ENCODE data around the gene KLF6.
A peak's percentile ranks its signal among the peaks of the same experiment; 100 is the strongest.

Gene KLF6

DNA sequence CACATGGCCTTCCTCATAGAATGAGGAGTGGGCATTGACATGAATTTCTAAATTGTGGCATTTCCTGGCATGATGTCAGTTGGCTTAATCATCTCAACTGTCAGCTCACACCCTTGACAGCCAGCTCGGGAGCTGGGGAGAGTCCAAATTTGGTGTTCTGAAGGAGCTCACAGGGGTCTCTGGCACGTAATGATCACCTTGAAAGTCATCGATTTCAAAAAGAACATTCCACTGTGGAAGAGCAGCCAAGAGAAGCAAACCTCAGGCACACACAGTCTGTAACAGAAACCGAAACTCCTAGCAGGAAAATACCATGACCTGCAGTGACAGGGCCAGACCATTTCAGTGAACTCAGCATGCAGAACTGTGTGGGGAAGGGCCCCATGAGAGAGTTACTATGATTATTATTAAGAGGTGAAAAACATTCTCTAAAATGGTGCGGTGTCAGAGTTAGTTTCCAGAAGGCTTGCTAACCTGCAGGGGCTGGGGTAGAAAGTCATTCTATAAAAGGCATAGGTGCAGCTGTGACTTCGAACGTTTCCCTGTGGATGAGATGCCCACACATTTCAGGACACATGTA is 26.4 kb upstream of the KLF6 start:
- DNase-seq (ENCODE audit: low read depth) = no peak

GRCh38 chr10:3808689-3809199 is 23.7 kb upstream of the KLF6 start:
- DNase-seq (ENCODE audit: low read depth) = no peak

GRCh38 chr10:3807928-3808496 is 23.0 kb upstream of the KLF6 start:
- DNase-seq (ENCODE audit: low read depth) = no peak

DNA sequence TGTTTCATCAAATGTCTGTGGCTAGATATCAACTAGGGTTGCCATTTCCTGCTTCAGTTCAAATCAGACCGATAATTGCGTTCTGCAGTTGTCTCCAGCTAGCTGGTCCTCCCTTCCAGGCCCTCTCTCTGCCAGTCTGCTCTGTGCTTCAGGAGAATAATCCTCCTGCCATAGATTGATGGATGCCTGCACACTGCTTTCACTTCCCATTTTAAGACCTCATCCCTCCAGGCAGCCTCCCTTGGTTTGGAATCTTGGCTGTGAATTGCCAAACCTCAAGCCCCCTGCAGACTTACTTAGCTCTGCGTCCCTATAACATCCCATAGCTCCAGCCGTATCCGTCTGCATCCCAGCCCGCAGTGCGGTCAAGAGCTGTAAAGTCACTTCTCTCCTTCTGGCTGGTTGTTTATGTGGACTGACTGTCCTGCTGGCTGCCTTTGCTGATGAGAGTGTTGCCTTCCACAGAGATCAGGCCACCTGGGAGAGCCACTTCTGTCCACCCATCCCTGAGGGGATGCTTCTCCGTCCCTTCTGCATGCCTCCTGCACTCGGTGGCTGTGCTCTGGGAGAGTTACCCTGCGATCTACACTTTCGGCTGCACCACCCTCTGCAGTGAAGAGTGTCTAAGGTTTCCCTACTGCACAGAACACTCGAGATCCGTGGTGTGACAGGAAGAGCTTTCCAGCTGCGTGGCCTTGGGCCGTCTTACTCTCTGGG is 22.4 kb upstream of the KLF6 start:
- no peak for DNase-seq (ENCODE audit: low read depth)

DNA sequence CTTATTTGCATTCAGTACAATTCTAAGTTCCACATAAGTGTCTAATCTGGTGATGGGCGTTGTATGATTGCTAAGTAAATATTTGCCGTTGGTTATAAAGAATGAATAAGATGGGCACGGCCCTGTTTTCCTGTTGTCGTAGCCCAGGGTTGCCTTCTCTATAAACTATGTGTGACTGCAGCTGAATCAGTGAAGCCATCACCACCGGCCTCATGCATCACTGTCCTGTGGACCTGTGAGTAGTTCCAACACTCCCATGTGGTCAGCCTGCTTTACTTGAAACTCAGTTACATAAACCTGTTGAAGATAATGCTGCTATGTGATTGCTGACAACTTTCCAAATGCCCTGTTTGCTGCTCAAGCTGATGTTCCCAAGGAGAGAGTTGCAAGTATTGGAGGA is 21.6 kb upstream of the KLF6 start:
- peak; percentile 83 for DNase-seq (ENCODE audit: low read depth)

- DNase-seq (ENCODE audit: low read depth) = peak; percentile 65
These were observed 20.9 kb upstream of the KLF6 start for GRCh38 chr10:3805791-3806461.

- peak; percentile 97 for DNase-seq (ENCODE audit: low read depth)
These were observed 20.3 kb upstream of the KLF6 start for GRCh38 chr10:3805201-3805790.

DNA sequence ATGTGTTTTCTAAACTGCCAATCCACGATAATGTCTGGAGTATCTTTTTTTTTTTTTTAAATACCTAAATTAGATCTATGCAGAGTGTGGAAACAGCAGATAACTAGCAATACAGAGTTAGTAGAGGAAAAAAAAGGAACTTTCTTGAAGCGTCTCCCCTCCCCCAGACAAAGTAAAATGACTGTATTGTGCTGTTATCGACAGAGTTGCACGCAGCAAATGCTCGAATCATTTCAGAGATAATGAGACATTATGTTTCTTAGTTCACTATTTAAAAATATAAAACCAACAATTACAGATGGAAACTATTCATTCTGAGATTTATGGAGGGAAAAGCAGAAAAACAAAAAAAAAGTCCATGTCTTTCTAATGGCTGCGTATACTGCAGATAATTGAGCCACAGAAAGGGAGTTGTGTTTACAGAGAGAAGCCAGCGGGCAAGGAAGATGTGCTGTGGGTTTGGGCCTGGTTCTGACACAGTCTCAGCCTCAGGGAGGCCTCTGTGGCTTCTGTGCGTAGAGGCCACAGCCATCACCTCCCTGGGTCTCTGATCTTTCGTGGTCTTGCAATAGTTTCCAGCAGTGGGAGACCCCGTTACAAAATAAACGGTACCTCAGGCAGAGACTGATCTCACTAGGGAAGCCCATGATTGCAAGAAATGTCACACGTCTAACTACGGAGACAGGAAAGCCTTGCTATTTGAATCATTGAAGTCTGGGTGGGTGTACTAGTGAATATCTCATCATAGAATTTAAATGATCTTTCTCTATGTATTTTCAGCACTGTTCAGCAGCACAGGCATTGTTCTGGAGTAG is 19.1 kb upstream of the KLF6 start:
- DNase-seq (ENCODE audit: low read depth) = no peak

DNA sequence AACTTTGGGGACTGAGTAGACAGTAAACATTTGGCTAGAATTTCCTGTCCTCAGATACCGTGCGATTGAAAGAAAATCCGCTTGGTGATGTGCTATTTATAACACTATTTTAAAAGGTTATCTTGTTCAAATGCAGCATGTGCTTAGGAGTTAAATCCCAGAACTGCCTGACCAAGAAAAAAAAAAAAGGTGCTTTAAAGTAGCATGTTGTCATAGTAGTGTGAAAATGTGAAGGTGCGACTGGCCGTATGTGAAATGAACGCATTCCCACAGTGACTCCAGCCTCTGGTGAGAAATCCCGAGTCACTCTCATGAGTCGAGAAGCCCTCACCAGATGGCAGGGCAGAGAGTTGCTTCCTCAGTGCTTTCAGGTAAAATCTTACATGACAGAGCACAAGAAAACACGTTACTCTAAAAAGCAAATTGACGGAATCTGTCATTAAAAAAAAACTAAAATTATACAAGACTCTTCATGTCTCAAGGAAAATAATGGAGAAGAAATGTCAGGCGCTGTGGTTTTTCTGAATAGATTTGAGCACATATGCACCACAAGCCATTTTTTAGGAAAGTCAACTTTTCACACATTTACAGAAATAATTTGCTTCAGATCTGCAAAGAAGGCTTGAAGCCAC is 18.4 kb upstream of the KLF6 start:
- no peak for DNase-seq (ENCODE audit: low read depth)

- no peak for DNase-seq (ENCODE audit: low read depth)
These were observed 17.7 kb upstream of the KLF6 start for GRCh38 chr10:3802526-3803265.

DNA sequence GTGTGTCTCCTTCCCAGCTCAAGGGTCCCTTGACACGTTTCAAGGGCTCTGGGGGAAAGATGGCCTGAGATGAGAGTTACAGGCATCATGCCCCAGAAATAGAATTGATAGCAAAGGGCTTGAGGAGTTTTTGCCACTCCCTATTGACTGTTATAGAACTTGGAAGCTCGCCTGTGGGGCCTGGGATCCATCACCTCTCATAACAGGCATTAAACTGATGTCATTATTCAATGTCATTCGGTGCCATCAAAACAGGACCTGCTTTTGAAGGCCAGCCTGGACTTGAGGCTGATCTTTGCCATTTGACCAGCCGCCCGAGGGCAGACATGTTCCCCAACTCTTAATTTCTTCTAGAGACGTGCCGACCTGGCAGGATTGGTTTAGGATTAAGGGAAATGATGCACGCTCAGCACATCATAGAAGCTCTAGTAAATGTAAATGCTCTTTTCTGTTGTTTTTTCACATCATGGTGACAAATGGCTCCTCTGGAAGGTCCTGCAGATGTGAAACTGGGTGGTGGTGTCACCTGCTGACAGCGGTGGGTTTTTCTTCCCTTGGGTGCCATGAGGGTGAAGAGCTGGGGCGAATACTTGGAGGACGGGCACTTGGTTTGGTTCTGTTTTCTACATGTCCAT is 16.7 kb upstream of the KLF6 start:
- DNase-seq (ENCODE audit: low read depth) = no peak

DNA sequence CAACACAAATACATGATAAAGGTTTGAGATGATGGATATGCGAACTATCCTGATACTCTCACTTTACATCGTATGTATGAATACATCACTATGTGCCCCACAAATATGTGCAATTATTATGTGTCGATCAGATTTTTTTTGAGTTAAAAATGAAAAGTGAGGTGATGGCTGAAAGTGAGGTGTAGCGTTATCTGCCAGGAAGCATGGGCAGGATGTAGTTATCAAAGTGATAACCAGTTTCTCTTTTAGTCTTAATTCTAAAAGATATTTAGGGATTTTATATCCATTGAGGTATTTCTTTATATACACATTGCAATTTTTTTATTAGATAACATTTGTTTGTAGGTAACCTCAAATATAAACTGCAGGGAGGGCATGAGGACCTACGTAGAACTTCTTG is 15.6 kb upstream of the KLF6 start:
- no peak for DNase-seq (ENCODE audit: low read depth)

- DNase-seq (ENCODE audit: low read depth) = no peak
These were observed 12.7 kb upstream of the KLF6 start for GRCh38 chr10:3797750-3798149.

DNA sequence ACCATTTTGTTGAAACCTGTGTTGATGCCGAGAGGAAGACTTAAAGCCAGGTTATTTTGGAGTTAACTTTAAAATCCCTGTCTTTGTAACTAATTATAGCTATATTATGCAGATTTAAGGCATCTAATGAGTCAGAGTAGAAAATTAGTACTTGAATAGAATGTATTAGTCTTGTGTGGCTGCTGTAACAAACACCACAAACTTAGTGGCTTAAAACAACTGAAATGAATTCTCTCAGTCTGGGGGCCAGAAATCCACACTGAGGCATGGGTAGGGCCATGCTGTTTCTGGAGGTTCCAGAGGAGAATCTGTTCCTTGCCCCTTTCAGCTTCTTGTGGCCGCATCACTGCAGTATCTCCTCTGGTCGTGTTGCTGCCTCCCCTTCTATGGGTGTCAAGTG is 8.5 kb upstream of the KLF6 start:
- no peak for DNase-seq (ENCODE audit: low read depth)

GRCh38 chr10:3792710-3793219 is 7.8 kb upstream of the KLF6 start:
- no peak for DNase-seq (ENCODE audit: low read depth)

- DNase-seq (ENCODE audit: low read depth) = no peak
These were observed 7.1 kb upstream of the KLF6 start for GRCh38 chr10:3791974-3792633.

DNA sequence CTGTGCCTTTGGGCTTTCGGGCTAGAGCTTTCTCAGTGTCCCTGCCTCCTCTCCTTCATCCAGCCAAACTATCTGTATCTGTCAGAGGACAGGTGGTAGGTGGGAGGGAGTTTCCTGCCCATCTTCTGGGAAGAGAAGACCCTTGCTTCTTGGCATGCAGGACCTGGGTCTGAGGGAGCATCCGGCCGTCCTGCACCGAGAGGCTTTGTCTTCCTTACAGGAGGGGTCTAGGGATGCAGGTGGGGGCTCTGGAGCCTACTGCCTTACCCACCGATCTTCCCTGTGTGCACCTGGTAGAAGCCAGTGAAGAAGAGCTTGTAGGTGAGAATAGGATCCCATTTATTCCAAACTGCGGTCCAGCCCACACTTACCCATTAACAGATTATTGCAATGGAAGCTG is 5.8 kb upstream of the KLF6 start:
- no peak for DNase-seq (ENCODE audit: low read depth)

DNA sequence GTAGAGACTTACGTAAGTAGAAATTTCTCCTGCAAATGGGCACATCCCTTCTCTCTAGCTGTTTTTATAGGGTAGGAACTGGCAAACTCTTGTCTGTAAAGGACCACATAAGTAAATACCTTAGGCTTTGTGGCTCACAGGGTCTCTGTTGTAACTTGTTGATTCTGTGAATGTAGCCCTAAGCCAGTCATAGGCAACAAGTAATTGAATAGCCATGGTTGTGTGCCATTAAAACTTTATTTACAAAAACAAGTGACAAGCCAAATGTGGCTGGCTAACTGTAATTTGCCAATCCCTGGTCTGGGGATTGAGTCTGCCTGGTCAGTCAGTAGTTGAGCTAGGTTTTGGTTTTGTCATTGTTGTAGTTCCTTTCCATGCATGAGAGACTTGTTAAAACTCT is 5.3 kb upstream of the KLF6 start:
- DNase-seq (ENCODE audit: low read depth) = no peak

DNA sequence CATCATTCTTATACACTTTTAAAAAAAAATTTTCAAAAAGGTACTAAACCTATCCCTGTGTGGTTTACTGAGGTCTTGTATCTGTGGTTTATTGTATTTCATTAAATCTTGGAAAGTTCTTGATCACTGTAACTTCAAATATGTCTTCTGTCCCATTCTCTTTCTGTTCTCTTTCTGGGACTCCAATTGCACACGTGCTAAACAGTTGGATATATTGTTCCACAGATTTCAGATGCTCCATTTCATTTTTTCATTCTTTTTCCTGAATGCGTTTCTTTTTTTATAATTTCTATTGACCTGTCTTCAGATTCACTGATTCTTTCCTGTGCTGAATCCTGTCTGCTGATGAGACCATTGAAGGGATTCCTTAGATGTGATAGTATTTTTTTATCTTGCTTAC is 4.6 kb upstream of the KLF6 start:
- no peak for DNase-seq (ENCODE audit: low read depth)
